Effector CD4-positive, alpha-beta T cell (primary cell): ENCODE measurements around the gene DNER.
"Not testable (repeated sequence)": the region's sequence is repeated elsewhere in the genome, so short reads cannot be mapped to it uniquely, and the experiment has no call there.

Experiments used
- DNase-seq: peaks from one replicate; pipeline ENCODE4 v3.0.0-alpha.2; 2020

The DNER gene

DNA sequence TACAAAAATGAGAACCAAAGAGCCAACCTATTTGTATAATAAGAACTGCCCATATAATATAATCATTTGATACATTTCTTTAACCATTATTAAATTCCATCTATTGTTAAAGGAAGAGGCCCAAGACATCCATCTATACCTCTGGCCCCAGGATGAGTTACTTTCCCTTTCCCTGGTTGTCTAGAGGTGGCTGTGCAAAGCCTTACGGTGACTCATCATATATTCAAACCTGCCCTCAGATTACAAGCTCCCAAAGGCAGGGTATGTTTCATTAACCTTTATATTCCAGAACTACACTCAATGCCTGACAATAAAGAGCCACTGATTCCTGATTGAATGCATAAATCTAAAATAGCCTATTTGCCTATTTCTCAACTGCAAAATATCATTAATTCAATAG lies 337.5 kb downstream of the DNER start:
- DNase-seq: no peak

DNA sequence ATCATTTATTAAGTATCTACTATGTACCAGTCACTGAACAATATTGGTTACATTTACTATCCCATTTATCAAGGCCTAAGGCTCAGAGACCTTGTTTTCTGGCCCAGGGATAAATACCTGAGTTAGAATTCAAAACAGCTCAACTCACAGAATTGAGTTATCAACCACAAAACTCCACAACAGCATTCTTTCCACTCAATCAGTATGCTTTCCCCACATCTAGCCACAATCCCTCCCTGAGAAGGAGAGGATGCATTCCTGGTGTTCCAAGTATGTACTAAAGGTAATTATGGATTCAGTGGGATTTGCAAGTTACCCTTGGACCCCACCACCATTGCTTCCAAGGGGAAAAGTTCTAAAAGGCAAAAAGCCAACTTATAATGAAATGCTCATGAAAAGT lies 339.1 kb downstream of the DNER start:
- no peak for DNase-seq

DNA sequence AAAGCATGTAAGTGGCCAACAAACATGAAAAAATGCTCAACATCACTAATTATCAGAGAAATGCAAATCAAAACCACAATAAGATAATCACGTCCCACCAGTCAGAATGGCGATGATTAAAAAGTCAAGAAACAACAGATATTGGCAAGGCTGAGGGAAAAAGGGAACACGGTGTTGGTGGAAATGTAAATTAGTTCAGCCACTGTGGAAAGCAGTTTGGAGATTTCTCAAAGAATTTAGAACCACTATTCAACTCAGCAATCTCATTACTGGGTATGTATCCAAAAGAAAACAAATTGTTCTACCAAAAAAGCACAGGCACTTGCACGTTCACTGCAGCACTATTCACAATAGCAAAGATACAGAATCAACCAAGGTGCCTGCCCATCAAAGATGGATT lies 341.0 kb downstream of the DNER start:
- not testable (repeated sequence) for DNase-seq

DNA sequence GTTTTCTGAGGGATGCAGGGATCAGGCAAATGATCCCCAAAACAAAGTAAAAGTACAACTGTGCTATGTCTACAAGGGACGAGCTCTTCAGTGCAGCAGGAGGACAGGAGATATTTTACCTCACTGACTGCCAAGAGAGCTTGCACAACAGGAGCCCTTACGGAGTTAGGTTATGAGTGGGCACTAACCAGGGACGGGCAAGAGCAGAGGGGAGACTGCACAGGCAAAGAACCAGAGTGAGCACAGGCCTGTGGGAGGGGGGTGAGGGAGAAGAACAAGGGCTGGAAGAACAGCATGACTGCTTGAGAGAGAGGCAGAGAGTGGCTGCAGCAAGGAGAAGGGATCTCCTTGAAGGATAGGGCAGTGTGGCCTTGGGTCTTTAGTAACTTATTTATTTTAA lies 342.1 kb downstream of the DNER start:
- DNase-seq: no peak

DNA sequence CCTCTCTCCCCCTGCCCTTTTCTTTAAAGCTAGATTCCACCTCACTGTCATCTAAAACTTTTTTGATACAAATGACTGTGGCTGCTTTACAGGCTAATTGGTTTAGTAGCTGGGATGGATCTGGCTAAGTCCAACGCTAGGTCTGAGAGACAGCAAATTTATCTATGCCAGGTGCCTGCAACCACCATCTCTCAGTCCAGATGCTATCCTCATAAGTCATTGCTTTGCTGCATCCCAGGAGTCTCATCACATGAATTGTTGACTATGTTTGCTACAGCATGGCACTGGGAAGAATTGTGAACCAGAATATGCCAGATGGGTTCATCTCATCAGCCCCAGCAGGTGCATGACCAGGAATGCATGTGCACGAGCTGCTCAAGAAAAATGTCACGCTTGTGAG lies 343.3 kb downstream of the DNER start:
- DNase-seq: no peak

DNA sequence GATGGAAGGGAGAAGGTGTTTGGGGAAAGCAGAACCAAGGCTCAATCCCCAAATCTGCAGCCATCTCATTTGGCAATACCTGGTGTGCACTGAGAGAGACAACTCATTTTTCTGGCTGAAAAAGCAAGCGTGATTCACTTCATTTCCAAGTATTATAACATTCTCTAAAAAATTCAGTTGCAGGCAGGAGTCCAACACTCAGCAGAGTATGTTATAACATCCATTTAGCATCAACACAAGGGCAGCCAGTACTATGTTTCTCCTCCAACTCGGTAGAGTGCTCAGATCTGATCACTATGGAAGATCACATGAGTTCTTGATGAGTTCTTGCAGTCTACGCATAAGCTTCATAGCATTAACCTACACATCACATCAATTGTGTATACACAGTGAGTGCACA lies 343.8 kb downstream of the DNER start:
- DNase-seq: no peak

DNA sequence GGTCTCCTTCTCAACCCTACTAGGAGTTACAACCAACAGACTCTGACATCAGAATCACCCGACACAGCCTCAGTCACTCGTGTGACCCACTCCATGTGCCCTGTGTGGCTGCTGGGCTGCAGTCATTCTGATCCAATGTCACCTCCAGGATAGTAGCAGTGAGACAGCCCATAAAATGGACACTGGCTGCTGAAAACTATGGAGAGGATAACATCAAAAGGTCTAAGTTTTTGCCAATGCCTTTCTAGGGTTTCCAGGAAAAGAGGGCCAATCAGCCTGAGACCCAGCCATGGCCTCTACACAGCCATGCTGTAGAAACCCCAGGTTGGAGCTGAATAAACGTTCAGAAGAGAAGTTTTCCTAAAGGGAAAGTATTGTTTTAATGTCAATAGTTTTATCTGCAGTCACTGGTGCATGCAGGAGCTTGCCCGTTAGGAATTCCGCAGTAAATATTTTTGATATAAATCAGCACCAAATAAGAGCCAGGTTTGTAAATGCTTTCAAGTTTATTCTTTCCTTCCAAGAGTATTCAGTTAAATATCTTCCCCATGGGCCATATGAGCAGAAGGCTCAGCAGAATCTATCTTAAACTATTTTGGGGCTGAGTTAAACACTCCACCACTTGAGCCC lies 351.1 kb downstream of the DNER start:
- DNase-seq: no peak

DNA sequence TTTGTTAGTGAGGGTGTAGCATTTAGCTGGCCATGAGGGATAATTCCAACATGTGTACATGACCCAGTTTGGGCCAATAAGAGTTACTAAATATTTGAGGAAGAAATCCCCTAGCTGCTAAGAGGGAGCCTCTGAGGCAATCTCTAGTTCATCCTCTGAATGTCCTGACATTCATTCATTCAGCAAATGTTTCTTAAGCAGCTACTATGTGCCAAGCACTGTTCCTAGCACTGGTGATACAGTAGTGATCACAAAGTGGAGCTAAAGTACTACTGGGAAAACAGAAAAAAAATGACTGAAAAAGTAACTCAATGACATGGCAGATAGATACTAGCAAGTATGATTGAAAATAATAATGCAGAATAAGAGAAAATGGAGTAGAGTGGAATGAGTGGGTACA lies 363.5 kb downstream of the DNER start:
- no peak for DNase-seq

DNA sequence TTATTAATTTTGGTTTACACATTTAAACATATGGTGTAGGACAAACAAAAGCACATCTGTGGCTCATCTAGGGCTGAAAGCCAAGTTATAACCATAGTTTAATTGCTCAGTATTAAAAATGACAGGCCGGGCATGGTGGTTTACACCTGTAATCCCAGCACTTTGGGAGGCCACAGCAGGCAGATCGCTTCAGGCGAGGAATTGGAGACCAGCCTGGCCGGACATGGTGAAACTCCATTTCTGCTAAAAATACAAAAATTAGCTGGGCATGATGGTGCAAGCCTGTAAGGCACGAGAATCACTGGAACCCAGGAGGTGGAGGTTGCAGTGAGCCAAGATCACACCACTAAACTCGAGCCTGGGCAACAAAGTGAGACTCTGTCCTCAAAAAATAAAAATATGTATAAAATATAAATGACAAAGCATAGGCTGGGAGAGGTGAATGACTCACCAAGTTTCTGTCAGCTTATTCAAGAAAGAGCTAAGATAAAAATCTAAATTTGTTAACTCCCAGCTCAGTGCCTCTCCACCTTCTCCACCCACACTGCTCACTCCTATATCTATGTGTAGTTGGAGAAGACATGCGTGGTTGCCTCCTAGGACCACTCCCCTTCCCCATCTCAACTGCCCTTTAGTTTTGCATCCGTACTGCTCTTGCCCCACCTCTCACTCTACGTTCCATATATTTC lies 364.1 kb downstream of the DNER start:
- no peak for DNase-seq

DNA sequence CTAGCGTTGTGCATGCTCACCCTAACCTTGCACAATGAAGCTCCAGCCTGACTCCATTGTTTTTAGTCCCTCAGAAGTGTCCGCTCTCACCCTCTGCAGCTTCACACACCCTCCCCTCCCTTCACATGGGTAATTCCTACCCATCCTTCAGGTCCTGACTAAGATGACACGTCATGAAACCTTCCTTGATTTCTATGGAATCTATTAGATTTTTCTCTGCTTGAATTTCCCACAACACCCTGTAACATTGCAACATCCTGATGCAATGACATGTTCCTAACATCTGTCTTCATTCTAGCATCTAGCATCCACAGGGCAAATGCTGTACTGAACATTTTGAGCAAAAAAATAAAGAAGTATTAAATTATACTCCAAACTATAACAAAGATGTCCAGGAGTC lies 366.2 kb downstream of the DNER start:
- DNase-seq: no peak

DNA sequence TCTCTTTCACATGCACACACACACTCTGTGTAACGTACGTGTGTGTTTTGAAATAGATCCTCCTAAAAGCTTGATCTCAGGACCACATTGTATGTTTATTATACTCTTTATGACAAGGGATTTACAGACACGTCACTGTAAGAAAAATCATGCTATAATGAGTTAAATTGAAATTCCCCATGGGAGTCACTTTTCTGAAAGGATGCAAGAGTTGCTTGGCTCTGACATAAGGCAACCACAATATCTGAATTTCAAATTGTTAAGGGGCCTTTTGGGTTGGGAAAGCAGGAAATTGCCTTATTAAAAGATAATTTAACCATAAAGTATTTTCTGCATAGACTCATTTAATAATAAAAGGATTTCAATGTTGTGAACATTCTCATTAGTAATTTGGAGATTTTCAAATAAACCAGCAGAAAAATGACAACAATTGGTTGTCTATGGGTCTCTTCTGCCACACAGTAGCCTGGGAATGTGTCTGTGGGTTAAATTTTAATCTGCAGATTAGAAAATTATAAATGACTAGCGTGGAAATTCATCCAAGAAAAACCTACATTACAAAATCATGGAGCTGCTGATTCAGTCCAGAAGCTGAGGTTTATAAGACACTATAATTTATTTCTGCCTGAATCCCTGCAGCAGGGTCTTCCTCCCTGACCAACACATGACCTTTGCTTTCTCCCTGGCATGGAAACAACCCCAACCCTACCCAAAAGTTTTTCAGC lies 367.4 kb downstream of the DNER start:
- DNase-seq: no peak

DNA sequence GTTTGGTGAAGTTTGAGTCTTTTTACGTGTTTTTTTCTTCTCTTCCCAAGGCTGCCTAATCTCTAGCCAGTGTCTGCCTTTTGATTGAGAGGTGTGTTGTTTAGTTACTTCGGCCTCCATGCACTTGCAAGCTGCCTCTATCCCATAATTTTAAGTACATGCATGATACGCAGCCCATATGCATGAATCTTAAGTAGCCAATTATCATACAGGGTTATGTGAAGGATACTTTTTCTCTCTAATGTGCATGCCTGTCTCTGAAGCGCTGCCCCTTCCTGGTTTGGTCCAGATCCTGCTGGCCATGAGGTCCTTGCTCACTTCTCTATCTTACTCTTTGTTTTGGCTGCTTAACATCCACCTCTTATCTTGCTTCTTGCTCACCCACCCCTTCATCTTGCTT lies 369.4 kb downstream of the DNER start:
- DNase-seq: no peak

DNA sequence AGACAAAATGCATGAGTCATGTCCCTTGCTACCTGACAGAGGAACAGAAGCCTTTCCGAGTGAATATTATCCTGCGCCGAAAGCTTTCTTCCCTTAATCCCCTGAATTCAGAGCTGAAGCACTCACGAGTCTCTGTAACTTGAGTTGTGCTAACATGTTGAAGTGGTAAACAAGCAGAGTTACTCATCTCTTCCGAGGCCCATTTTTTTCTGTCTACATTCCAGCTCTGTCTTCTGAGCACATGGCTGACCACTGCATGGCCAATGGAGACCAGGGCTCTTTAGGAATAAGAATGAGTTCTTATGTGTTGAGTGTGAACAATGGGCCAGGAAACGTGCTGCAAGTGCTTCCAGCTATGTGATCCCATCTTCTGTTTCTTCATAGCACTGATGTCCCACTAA lies 370.2 kb downstream of the DNER start:
- DNase-seq: no peak

DNA sequence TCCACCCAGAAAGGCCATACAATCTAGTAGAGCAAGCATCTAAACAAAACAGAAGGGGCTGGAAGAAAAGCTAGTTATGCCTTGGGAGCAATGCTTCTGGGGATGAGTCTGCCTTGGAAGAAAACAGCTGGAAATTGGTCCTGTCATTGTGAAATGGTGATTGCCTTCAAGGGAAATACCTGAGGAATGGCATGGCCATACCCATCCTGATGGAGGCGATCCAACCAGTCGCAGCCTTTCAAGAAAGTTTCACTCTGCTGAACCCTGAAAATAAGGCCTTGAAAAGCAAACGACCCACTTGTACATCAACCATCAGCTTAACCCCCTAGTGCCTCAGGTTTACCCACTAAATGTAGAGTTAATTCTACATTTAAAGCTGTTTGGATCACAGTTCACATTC lies 370.7 kb downstream of the DNER start:
- DNase-seq: no peak

DNA sequence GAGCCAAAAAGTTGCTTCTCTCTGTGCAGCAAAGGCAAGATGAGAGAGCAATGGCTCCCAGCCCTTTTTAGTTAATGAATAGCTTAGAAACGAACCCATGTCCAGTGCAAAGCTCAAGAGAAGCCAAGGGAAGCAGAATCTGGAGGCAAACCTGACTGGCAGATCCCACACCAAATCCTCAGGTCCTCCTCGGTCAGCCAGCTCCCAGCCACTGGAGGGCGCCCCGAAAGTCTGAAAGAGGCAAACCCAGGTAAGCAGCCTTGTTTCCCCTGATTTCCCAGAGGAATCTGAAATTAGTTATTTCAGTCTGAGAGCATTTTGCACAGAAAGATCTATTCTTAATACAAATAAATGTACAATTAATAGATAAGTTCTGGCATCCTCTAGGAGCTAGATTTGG lies 372.0 kb downstream of the DNER start:
- DNase-seq: no peak

DNA sequence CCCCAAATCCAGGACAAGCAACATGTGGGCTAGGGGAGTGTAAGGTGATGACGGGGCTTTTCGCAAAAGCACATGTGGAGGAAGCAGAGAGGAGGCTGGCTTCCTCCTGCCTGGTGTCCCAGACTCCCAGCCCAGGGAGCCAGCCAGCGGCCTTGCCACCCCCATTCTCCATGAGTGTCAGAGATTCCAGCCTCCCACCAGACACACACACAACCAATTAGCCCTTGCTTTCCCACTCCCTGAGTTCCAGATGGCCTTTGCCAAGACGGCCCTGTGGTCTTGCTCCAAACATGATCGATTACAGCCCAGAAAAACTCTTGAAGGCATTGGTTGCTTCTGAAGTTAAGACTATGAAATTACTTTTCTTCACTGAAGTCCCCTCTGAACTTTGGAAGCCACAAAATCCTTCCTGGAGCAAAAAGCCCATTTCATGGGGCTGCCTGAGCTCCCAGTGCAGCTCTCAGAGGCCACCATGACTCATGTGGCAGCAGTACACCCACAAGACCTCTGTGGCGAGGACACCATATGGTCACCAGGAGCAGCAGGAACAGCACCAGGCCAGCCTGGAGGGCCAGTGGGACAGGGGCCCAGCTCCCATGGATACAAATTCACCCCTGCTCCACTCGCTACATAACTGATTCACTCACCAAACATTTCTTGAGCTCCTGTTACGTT lies 374.1 kb downstream of the DNER start:
- DNase-seq: no peak

DNA sequence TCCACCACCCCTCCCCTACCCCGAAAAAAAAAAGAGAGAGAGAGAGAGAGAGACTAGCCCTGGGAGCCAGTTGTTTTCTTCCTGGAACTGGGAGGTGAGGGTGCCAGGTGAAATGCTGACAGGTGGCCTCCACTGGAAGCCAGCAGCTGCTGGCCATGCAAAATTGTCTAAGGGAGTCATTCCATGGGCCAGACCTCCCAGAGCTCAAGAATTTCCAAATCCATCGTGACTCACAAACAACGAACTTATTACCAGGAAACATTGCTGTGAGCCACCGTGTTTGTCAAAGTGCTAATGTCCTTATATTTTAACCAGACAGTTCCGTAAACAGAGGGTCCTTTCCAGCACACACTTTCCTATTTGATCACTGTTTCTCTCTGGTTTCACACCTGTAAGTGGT lies 374.7 kb downstream of the DNER start:
- DNase-seq: no peak

DNA sequence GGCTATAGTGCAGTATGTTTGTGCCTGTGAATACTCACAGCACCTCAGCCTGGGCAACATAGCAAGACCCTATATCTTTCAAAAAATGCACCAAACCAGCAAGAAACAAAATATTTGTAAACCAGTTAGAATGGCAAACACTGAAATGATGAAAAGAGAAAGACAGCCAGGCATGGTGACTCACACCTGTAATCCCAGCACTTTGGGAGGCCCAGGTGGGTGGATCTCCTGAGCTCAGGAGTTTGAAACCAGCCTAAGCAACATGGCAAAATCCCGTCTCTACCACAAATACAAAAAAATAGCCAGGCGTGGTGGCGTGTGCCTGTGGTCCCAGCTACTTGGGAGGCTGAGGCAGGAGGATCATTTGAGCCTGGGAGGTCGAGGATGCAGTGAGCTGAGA lies 375.2 kb downstream of the DNER start:
- not testable (repeated sequence) for DNase-seq

DNA sequence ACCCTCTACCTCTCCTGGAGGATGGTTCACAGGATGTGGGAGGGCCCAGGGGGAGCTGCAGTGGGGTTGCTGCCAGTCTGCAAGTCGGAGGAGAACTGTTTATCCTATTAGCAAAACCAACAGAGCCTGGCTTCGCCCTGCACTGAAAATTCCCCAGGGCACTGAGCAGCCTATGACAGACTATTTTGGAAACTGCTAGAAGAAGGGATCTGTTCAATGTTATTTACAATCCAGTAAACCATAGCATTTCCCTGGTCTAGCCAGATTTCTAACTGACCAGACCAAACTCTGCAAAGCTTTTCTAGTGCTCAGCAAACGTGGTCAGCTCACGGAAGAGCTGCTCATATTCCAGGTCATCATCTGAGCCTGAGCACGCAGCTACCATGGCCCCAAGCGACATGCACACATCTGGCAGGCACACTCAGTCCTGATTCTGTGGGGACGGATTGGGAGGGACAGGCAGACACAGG lies 378.4 kb downstream of the DNER start:
- no peak for DNase-seq

DNA sequence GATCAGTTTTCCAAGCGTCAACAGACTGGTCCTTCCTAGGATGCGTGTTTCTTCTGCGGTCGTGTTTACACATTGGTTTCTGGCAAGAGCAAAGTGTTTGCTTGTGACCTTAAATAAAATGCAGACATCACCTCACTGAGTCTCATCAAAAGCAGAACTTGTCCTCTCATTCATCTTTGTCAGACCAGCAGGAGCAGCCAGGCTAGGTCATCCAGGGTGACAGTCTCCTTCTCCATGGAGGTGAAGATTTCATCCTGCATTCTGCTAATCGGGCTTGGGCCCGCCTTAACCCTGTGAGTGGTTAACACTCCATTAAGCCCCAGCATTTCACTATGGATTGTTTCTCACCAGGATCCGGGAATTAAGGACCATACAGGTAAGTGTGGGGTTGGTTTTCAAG lies 379.0 kb downstream of the DNER start:
- DNase-seq: no peak

DNA sequence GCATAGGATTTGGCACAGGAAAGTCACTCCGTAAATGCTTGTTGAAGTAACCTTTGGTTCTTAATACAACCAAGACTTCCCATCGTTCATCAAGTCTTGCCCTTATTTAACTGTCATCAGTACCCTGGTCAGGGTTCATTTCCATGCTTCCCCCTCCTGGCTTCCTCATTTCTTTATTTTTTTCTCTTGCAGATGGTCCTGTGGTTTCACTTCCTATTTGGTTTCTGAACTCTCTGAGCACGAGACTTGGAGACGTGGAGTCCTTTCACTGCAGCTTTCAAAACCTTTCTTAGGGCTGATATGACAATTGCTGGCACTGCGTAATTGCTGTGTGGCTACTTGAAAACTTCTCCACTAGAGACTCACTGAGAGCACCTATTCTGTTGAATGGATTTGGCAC lies 383.4 kb downstream of the DNER start:
- no peak for DNase-seq

DNA sequence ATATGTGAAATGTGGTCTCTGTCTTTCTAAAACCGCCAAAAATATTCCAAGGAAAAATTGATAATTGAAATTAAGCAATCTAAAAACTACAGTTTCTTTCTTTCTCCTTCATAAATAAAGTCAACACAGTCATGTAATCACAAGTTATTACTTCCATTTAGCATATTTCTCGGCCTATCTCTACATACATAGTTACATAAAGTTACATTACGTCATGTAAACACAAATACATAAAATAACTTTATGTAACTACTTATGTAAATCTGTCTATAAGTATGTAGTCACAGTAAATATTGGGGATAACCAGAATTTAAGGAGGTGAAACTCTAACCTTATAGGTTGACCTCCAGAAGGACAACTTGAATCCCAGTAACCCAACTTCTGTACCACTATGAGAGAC lies 394.8 kb downstream of the DNER start:
- DNase-seq: no peak

DNA sequence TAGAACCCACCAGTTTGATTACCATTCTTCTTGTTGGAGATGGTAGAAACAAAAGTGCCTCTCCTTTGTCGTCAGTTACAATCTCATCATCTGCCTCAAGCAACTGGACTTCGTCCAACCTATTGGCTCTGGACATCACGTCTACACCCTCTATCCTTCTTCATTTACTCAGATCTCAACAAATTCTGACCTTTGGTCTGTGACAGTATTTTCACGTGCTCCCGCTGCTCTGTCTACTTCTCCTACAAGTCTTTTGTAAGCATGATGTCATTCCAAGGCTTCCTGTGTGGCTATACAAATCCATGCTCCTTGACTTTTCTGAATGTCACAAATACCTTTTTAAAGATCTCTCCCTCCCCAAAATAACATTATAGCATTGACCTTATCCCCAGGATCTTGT lies 400.2 kb downstream of the DNER start:
- no peak for DNase-seq

DNA sequence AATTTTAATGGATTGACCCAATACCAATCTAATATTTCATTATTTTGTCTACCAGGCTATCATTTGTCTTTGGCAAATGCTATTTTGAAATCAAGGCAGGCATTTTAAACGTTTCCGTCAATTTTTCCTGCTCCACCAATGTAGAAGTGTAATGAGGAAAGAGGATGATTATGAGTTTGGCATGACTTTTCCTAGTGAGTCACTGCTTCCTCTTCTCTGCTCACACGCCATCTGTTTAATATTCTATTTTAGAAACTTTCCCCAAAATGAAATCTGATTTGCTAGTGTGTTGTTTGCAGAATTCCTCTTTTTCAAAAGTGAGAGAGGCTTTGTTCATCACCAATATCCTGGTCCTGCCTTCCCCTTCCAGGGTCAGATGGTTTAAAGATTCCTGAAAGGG lies 400.8 kb downstream of the DNER start:
- no peak for DNase-seq
